Fibroblast of skin of scalp (primary cell): ENCODE results near the gene TOX3.

Experiments
- DNase-seq: peaks from one replicate; pipeline ENCODE4 v3.0.0-alpha.2; 2013

TOX3 gene

GRCh38 chr16:52489894-52490293 is 57.0 kb downstream of the TOX3 start:
- DNase-seq: no peak

DNA sequence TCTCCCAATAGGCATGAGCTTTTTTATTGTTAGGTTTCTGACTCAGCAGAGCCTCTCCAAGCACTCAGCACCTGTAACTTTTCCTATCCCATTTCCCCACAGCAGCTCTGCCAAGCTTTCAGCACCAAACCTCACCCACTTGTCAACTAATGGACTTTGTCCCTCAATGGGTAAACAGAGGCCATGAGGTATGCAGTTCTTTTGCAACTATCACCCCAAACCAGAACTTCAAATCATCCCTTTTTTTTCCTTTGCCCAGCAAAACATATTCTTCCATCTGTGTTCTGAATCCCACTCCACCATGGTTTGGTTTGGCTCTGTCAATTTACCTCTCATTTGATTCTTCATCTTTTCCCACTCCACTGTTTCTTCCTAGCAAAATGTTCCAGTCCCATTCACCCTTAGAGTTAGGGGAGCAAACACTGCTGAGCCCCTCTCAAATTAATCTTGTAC is 58.1 kb downstream of the TOX3 start:
- no peak for DNase-seq

DNA sequence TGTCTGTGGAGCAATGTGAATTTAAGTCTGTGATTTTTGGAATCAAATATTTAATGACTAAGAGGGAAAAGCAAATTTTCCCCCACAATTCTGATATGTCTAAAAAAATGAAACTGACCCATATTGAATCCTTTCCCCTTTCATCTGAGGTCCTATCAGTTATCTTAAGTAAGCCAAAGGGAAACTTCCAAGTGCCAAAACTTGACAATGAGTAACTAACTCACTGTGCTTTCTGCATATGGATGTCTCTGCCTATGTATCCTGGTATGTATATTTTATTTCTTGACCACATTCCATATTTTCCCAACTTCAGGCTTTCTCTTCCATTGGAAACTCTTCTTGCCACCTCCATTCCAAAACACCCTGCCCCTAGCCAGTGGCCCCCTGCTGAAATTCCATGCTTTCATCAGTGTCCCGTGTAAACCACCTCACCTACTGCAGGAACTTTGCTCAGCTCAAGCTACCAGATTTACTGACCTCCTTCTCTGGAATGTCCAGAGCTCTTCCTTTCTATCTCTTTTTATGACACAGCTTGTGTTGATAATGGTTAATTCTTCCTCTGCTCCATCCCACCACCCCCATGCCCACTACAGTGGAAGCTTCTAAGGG is 59.0 kb downstream of the TOX3 start:
- DNase-seq: no peak

DNA sequence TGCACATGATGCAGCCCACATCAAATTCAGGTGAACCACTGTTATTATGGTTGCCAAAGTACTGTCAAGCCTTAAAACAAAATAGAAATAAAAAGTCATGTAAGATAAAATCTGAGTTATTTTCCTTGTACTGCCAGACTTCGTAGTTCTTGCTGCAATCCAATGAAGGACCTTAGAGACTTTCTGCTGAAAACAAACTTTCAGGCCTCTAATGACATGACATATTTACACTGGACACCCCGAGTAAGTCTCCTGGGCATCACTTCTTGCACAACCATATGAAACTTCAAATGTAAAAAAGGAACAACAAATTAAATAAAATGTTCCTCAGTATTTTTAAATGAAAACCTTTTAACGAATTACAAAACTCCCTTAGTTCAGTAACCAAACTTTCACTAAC is 66.7 kb downstream of the TOX3 start:
- DNase-seq: no peak

DNA sequence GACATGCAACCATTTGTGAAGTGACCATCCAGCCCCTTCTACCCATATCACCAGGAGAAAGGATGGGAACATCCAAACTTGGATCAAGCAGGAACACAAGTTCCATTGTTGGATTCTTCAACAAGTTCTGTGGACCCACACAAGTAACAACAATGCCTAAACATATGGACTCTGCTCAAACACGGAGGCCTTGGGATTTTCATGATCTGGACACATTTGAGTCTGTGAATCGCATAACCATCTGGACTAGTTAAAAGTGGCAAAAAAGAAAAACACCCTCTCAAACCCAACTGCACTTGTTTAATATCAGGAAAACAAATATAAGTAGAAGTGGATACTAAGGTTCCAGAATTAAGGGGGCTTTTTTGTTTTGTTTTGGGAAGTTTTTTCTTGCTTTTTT is 70.8 kb downstream of the TOX3 start:
- DNase-seq: no peak

- no peak for DNase-seq
These were observed 72.3 kb downstream of the TOX3 start for GRCh38 chr16:52474679-52475078.

DNA sequence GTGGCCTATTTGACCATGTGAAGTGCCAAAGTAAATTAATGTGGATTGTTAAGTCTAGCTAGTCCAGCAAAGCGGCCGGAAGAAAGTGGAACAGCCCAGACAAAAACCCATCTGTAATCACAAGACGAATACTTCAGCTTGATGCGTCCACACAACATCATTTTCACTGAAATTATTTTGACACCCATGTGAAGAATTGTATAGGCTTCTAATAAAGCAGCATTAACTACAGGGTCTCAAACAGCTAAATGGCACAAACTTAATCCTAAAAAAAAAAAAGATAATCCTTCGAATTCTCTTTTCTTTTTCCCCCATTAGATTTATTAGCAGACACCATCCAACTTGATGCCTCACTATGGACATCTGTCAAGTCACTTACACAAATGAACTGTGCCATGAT is 73.8 kb downstream of the TOX3 start:
- no peak for DNase-seq

DNA sequence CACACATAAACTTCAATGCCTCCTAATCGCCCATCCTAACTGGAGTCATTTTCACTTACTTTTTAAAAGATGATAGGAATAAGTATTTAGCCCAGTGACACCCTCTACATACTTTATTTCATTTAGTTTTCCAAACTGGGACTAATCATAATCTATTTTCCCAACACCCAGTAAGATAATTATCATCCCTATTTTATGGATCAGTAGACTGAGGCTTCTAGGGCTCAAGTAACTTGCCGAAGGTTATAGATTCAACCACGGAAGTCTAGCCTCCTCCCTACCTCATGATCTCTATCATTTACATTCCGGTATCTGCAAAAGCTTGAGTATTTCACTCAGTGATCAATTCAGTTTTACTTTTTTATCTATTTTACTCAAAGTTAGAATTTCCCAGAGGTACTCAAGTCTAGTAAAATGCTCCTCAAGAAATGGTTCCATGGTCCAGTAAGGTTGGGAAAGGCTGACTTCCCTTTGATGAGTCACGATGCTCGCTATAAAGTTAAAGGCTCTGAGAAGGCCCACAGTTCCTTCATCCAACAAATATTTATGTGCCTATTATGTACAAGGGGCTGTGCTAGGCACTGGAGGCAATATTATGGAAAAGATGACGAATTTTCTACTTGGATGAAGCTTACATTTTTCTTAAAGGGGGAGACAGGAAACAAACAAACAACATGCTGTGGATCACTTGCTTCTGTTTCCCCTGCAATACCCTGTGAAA is 75.1 kb downstream of the TOX3 start:
- DNase-seq: no peak

- no peak for DNase-seq
These were observed 76.4 kb downstream of the TOX3 start for GRCh38 chr16:52470585-52470984.

- peak; percentile 7 for DNase-seq
These were observed 77.2 kb downstream of the TOX3 start for GRCh38 chr16:52469775-52470174.

GRCh38 chr16:52469091-52469490 is 77.9 kb downstream of the TOX3 start:
- no peak for DNase-seq

GRCh38 chr16:52467753-52468152 is 79.2 kb downstream of the TOX3 start:
- DNase-seq: no peak

DNA sequence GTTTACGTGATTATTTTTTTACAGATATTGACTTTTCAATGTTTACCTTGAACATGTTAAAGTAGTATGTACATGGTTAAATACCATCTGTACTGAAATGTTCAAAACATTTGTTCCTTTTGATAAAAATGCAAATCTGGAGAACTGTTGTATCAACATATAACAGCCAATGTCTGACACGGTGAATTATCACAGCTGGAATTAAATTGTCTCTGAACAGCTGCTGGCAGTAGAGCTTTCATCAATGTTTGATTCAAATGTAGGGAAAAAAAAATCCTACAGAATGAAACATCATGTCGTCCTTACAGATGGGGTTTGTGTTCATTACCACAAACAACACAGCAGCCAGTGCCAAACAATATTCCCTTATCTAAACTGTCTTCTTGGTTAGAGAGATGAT is 79.9 kb downstream of the TOX3 start:
- DNase-seq: no peak

DNA sequence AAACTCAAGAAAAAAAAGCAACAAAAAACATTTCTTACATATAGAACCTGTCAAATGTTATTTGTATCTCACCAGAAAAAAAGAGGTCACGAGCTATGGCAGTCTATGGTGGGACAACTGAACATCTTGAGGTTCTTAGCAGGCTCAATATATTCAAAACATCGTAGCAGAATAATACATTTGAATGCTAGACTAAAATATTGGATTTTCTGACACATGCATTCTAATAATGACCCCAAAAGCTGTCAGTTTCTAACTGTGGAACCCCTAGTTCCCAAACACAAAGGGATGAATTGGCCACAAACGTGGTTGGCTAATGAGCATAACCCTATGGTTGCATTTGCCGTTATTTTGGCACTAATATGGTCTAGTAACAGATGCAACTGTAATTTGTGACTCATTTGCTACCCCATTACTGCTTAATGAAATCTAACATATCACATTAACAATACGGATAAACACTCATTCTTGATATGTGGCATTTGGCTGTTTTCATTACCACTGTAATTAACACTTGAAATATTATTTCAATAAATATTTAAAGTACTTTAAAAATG is 81.2 kb downstream of the TOX3 start:
- DNase-seq: no peak

- DNase-seq: no peak
These were observed 83.0 kb downstream of the TOX3 start for GRCh38 chr16:52463904-52464303.

DNA sequence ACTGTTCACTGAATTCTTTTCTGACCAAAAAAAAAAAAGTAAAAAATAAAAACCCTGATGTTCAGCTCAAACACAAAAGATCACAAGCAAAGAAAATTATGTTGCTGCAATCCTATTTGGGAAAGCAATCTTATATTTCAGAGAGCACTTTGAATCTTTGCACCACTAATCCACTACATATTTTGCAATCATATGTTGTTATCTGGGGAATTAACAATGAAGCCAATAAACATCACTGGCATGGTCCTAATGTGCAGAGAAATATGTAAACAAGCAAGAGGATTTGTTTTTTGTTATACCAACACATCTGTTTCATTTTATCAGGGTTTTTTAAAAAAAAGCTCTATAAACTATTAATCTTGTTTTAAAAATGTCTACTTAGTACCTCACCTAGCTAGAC is 84.1 kb downstream of the TOX3 start:
- DNase-seq: no peak

GRCh38 chr16:52460639-52461178 is 86.2 kb downstream of the TOX3 start:
- DNase-seq: no peak

DNA sequence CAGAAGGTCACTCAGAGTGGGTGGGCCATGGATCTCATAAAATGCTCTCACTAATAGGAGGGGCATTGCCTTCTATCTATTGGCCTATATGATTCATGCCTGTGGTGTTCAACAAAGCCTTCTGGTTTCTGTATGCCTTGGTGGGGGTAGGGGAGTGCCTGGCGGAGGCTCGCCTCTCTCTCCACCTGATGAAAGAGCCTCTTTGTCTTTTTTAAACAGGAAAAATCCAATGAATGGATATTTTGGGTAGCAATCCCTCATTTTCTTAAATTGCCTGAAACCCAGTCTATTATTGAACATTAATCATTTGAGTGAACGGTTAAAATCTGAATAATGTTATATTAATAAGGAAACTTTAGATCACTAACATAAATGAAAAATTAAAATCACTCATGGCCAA is 90.6 kb downstream of the TOX3 start:
- DNase-seq: no peak

GRCh38 chr16:52455549-52456277 is 91.2 kb downstream of the TOX3 start:
- no peak for DNase-seq

GRCh38 chr16:52453644-52454043 is 93.3 kb downstream of the TOX3 start:
- DNase-seq: no peak

- no peak for DNase-seq
These were observed 94.9 kb downstream of the TOX3 start for GRCh38 chr16:52451971-52452421.

GRCh38 chr16:52450916-52451315 is 96.0 kb downstream of the TOX3 start:
- DNase-seq: peak; percentile 12

GRCh38 chr16:52450241-52450640 is 96.7 kb downstream of the TOX3 start:
- DNase-seq: no peak
